T-helper 2 cell (primary cell): ENCODE data around the gene CALHM1.
"Not testable (repeated sequence)": the region's sequence is repeated elsewhere in the genome, so short reads cannot be mapped to it uniquely, and the experiment has no call there.

Source experiments
- DNase-seq, 5 experiments: peaks; one replicate each; pipeline versions ENCODE4 v3.0.0 to v3.0.0-alpha.2; 2012 to 2022

CALHM1 gene

GRCh38 chr10:103486635-103487409, 28.1 kb upstream of the CALHM1 start:
- not testable (repeated sequence) for DNase-seq

GRCh38 chr10:103481974-103482531, 23.4 kb upstream of the CALHM1 start:
- peak in 2 of 5 experiments; percentile 42 to 83 for DNase-seq

GRCh38 chr10:103480521-103480920, 21.8 kb upstream of the CALHM1 start:
- DNase-seq, result no peak

GRCh38 chr10:103479135-103479534, 20.4 kb upstream of the CALHM1 start, which contains the start of gene CALHM3:
TSS of gene CALHM3 (minus strand) at chr10:103479240. CDS start at chr10:103479032, 208 bp downstream.
- no peak for DNase-seq

GRCh38 chr10:103478671-103479070, 20.0 kb upstream of the CALHM1 start:
- DNase-seq, result no peak

- DNase-seq, result peak in 1 of 5 experiments; percentile 56
These were observed 17.5 kb upstream of the CALHM1 start for GRCh38 chr10:103476046-103476768.

- DNase-seq, result no peak
These were observed 16.7 kb upstream of the CALHM1 start for GRCh38 chr10:103475437-103475836.

- DNase-seq, result no peak
These were observed 15.4 kb upstream of the CALHM1 start for GRCh38 chr10:103474077-103474476.

- DNase-seq, result no peak
These were observed 14.6 kb upstream of the CALHM1 start for GRCh38 chr10:103473261-103473671.

GRCh38 chr10:103472005-103472404, 13.3 kb upstream of the CALHM1 start:
- DNase-seq, result no peak

- DNase-seq, result peak in 4 of 5 experiments; percentile 19 to 96 (median 60)
These were observed 12.3 kb upstream of the CALHM1 start for GRCh38 chr10:103470761-103471653.

GRCh38 chr10:103469201-103469600, 10.5 kb upstream of the CALHM1 start:
- DNase-seq, result no peak

- no peak for DNase-seq
These were observed 8.7 kb upstream of the CALHM1 start for GRCh38 chr10:103467406-103467805.

- DNase-seq, result no peak
These were observed 8.0 kb upstream of the CALHM1 start for GRCh38 chr10:103466734-103467133.

GRCh38 chr10:103465411-103466179, 6.9 kb upstream of the CALHM1 start:
- DNase-seq, result no peak

- no peak for DNase-seq
These were observed 4.8 kb upstream of the CALHM1 start for GRCh38 chr10:103463499-103463898.

- DNase-seq, result no peak
These were observed 915 bp upstream of the CALHM1 start for GRCh38 chr10:103459615-103460014.

GRCh38 chr10:103457896-103458583, 660 bp downstream of the CALHM1 start:
- no peak for DNase-seq

- no peak for DNase-seq
These were observed 1.5 kb downstream of the CALHM1 start for GRCh38 chr10:103457176-103457712.

- DNase-seq, result no peak
These were observed 2.5 kb downstream of the CALHM1 start for GRCh38 chr10:103456074-103456660.
